Colonic mucosa (tissue), 4 donors: Measurements from ENCODE around the gene SLC7A5. TPM values are rescaled to one million over a fixed set of nuclear protein-coding genes. Genes with fewer than 3 reads are reported as not detected.
"Not testable (repeated sequence)": the region's sequence is repeated elsewhere in the genome, so short reads cannot be mapped to it uniquely, and the experiment has no call there.

Experiments used
- DNase-seq: peaks from one replicate; pipeline ENCODE4 v3.0.0-alpha.2; 2020
- H3K27ac ChIP-seq: fragments of 200-600 bp; one replicate; pipeline ENCODE4 v1.8.0; 2021
- H3K27me3 ChIP-seq: fragments of 200-600 bp; one replicate; pipeline ENCODE4 v1.8.0; 2021
- H3K36me3 ChIP-seq: fragments of 200-600 bp; one replicate; pipeline ENCODE4 v1.8.0; 2021
- H3K4me1 ChIP-seq: fragments of 200-600 bp; one replicate; pipeline ENCODE4 v1.8.0; 2021; ENCODE audit warnings: mild to moderate bottlenecking
- H3K4me3 ChIP-seq: fragments of 200-600 bp; one replicate; pipeline ENCODE4 v1.8.0; 2021
- H3K9ac ChIP-seq, 2 donors: one replicate each; pipeline ENCODE4 v1.7.0; 2013; ENCODE audit warnings: control low read depth in 2 of 2, low read depth in 2 of 2, low read length in 2 of 2
- H3K9me3 ChIP-seq: fragments of 200-600 bp; one replicate; pipeline ENCODE4 v1.8.0; 2021
- CTCF ChIP-seq: fragments of 200-600 bp; IDR thresholded peaks from one replicate; pipeline ENCODE4 v1.8.0; 2022; ENCODE audit warnings: antibody characterized with exemption, mild to moderate bottlenecking
- intact Hi-C: fragments of 100-400 bp; cut with DNase I; formaldehyde crosslinking; loops from one replicate; pipeline ENCODE4 v1.14.1; 2022
- total RNA-seq, 2 donors: library from RNA; stranded (reverse); fragmentation: NEBNext Ultra II Directional in 1 of 2; extraction: Animal tissue kit (Norgen Biotek cat#: 25700) in 1 of 2; gene quantifications; one replicate each; pipeline ENCODE4 v1.2.1, GENCODE V29; 2021
- donor health status: healthy.
- donor health status: DM: no; HTN: no; CAD: no.
- donor health status: DM: no; HTN: no; CAD: no.

The SLC7A5 gene
- total RNA-seq, 2 donors from 2014 or later = 9.5 to 26.2 TPM

- H3K27ac ChIP-seq = no peak overlapping the region
- no peak for TF ChIP-seq CTCF
- intact Hi-C loops = no loop called here
Observed at GRCh38 chr16:87815567-87815966, 53.7 kb downstream of the SLC7A5 start.

GRCh38 chr16:87812200-87812656, 57.1 kb downstream of the SLC7A5 start:
- no peak for TF ChIP-seq CTCF
- intact Hi-C loops = no loop called here
- H3K4me3 ChIP-seq = no peak overlapping the region
- H3K9ac ChIP-seq = no peak overlapping the region
- H3K27ac ChIP-seq = no peak overlapping the region
- no peaks in the 10 kb centered on the region for H3K4me1 ChIP-seq
- H3K36me3 ChIP-seq = no peaks in the 10 kb centered on the region
- no peaks in the 10 kb centered on the region for H3K9me3 ChIP-seq
- H3K27me3 ChIP-seq = no peaks in the 10 kb centered on the region
- no peak for DNase-seq

More at GRCh38 chr16:87815567-87815966, 53.7 kb downstream of the SLC7A5 start:
- no peaks in the 10 kb centered on the region for H3K36me3 ChIP-seq
- no peak overlapping the region for H3K4me3 ChIP-seq
- no peak overlapping the region for H3K9ac ChIP-seq
- no peak for DNase-seq
- H3K9me3 ChIP-seq = no peaks in the 10 kb centered on the region
- H3K4me1 ChIP-seq = no peaks in the 10 kb centered on the region
- no peaks in the 10 kb centered on the region for H3K27me3 ChIP-seq

- H3K27me3 ChIP-seq, H3K4me3 ChIP-seq, intact Hi-C loops, DNase-seq, H3K9ac ChIP-seq, H3K9me3 ChIP-seq, H3K36me3 ChIP-seq, H3K4me1 ChIP-seq, H3K27ac ChIP-seq: not testable (repeated sequence)
Observed at GRCh38 chr16:87811454-87811853, 57.9 kb downstream of the SLC7A5 start.

GRCh38 chr16:87809150-87809902, 60.0 kb downstream of the SLC7A5 start:
- TF ChIP-seq CTCF = no peak
- Histone ChIP-seq H3K27ac (no peak overlapping the region), H3K4me1 (peaks cover 6% of the 10 kb centered on the region), H3K36me3 (no peaks in the 10 kb centered on the region), H3K4me3 (no peak overlapping the region), H3K27me3 (no peaks in the 10 kb centered on the region), H3K9ac (peak overlapping the region in 1 of 2 donors; percentile 24), H3K9me3 (no peaks in the 10 kb centered on the region)
- no peak for DNase-seq
- intact Hi-C loops = no loop called here

GRCh38 chr16:87808108-87808507, 61.2 kb downstream of the SLC7A5 start:
- Histone ChIP-seq H3K36me3 (no peaks in the 10 kb centered on the region), H3K4me1 (peaks cover 6% of the 10 kb centered on the region), H3K9ac (no peak overlapping the region), H3K27ac (no peak overlapping the region), H3K27me3 (no peaks in the 10 kb centered on the region), H3K4me3 (no peak overlapping the region), H3K9me3 (no peaks in the 10 kb centered on the region)
- TF ChIP-seq CTCF = no peak
- no peak for DNase-seq
- intact Hi-C loops = no loop called here
